Fibroblast of mammary gland (primary cell): Measurements from ENCODE around the gene CHADL.

ENCODE experiments used
- DNase-seq: peaks from one replicate; pipeline ENCODE4 v3.0.0-alpha.2; 2010; ENCODE audit warnings: low read depth
- H3K4me3 ChIP-seq: 2 replicates; pipeline ENCODE4 v1.5.1; 2011; ENCODE audit warnings: low read depth, mild to moderate bottlenecking, low read length, moderate library complexity; ENCODE audit not compliant: control insufficient read depth
- TF ChIP-seq, protein P1 (sequence below): conservative IDR thresholded peaks from 2 replicates; pipeline ENCODE4 v1.5.1; 2011; ENCODE audit warnings: low read depth, low read length, inconsistent platforms; ENCODE audit not compliant: control insufficient read depth, insufficient read depth

CHADL gene

DNA sequence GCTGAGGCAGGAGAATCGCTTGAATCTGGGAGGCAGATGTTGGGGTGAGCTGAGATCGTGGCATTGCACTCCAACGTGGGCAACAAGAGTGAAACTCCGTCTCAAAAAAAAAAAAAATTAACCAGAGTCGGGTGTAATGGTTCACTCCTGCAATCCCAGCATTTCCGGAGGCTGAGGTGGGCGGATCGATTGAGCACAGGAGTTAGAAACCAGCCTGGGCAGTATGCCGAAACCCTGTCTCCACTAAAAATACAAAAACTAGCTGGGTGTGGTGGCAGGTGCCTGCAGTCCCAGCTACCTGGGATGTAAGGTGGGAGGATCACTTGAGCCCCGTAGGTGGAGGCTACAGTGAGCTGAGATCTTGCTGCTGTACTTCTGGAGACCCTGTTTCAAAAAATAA, 43.7 kb upstream of the CHADL start:
- H3K4me3 ChIP-seq, result peak overlapping the region; percentile 88
- TF ChIP-seq, protein P1, sequence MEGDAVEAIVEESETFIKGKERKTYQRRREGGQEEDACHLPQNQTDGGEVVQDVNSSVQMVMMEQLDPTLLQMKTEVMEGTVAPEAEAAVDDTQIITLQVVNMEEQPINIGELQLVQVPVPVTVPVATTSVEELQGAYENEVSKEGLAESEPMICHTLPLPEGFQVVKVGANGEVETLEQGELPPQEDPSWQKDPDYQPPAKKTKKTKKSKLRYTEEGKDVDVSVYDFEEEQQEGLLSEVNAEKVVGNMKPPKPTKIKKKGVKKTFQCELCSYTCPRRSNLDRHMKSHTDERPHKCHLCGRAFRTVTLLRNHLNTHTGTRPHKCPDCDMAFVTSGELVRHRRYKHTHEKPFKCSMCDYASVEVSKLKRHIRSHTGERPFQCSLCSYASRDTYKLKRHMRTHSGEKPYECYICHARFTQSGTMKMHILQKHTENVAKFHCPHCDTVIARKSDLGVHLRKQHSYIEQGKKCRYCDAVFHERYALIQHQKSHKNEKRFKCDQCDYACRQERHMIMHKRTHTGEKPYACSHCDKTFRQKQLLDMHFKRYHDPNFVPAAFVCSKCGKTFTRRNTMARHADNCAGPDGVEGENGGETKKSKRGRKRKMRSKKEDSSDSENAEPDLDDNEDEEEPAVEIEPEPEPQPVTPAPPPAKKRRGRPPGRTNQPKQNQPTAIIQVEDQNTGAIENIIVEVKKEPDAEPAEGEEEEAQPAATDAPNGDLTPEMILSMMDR, result no peak
- no peak for DNase-seq

- no peak for DNase-seq
- H3K4me3 ChIP-seq, result no peak overlapping the region
- TF ChIP-seq, protein P1, result no peak
Observed at GRCh38 chr22:41280854-41281253, 40.1 kb upstream of the CHADL start.

DNA sequence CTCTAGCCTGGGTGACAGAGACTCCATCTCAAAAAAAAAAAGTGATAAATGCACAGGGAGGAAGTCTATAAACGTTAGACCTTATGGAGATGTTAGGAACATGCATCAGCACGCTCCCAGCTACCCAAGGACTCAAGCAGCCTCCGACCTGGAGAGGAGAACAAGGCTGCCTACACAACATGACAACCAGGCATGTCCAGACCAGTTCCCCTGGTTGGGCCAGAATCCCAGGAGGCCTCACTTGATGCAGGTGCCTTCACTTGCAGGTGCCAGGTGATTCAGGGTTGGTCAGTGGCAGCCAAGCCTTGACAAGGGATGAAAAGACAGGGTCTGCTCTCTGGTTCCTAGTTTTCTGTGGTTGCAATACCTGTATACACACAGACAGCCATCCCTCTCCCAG, 39.3 kb upstream of the CHADL start:
- no peak for DNase-seq
- no peak overlapping the region for H3K4me3 ChIP-seq
- TF ChIP-seq, protein P1, result no peak

DNA sequence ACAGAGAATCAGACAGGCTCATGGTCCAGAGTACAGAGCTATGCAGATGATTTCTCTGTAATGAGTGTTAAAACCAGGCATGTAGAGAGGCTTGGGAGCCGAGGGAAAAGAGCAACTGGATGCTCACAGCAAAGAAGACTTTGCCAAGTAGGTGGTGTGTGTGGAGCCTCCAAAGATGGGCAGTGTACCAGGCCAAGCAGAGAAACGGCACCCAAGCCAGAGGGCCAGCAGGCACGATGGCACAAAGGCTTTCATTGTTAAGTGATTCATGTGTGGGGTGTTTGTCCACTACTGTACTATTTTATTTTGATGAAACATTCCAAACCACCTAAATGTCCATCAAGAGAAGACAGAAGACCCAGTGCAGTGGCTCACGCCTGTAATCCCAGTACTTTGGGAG, 34.1 kb upstream of the CHADL start:
- no peak overlapping the region for H3K4me3 ChIP-seq
- TF ChIP-seq, protein P1, result no peak
- no peak for DNase-seq

GRCh38 chr22:41273128-41273527, 32.4 kb upstream of the CHADL start:
- no peak overlapping the region for H3K4me3 ChIP-seq
- TF ChIP-seq, protein P1, result no peak
- DNase-seq, result no peak

GRCh38 chr22:41271787-41272186, 31.1 kb upstream of the CHADL start:
- TF ChIP-seq, protein P1, result no peak
- DNase-seq, result no peak
- H3K4me3 ChIP-seq, result no peak overlapping the region

GRCh38 chr22:41267958-41268357, 27.2 kb upstream of the CHADL start:
- no peak overlapping the region for H3K4me3 ChIP-seq
- TF ChIP-seq, protein P1, result no peak
- no peak for DNase-seq
